GM23338 (cell line): Measurements from ENCODE around the gene CFAP65. TPM values are rescaled to one million over a fixed set of nuclear protein-coding genes. Genes with fewer than 3 reads are reported as not detected.

Experiments used
- ETS1 ChIP-seq: IDR thresholded peaks from 2 replicates; pipeline ENCODE4 v1.6.1; 2016; ENCODE audit warnings: antibody characterized with exemption
- EZH2 ChIP-seq: fragments of 200-600 bp; sonication (generic); IDR thresholded peaks from one replicate; pipeline ENCODE4 v1.8.0; 2017; ENCODE audit warnings: antibody characterized with exemption, mild to moderate bottlenecking, low read depth; ENCODE audit not compliant: unreplicated experiment
- EZH2phosphoT487 ChIP-seq: fragments of 200-600 bp; sonication (generic); IDR thresholded peaks from one replicate; pipeline ENCODE4 v1.8.1; 2018; ENCODE audit warnings: antibody characterized with exemption; ENCODE audit not compliant: unreplicated experiment
- NANOG ChIP-seq: IDR thresholded peaks from 2 replicates; pipeline ENCODE4 v1.6.1; 2016; ENCODE audit warnings: antibody characterized with exemption, borderline replicate concordance
- STAT1 ChIP-seq: IDR thresholded peaks from one replicate; pipeline ENCODE4 v1.6.1; 2016; ENCODE audit warnings: antibody characterized with exemption; ENCODE audit not compliant: unreplicated experiment
- ZNF114 ChIP-seq: fragments of 250-450 bp; sonication (Bioruptor Pico); IDR thresholded peaks from 2 replicates; pipeline ENCODE4 v1.5.0; 2020; ENCODE audit warnings: mild to moderate bottlenecking, moderate library complexity
- ZNF462 ChIP-seq: fragments of 250-450 bp; sonication (Bioruptor Pico); IDR thresholded peaks from 2 replicates; pipeline ENCODE4 v1.5.0; 2020; ENCODE audit warnings: mild to moderate bottlenecking, moderate library complexity
- polyA plus RNA-seq: library from polyadenylated mRNA; unstranded; fragments of >200 nt; fragmentation: Nextera tagmentation; extraction: Ambion mirVana; gene quantifications from 2 replicates; pipeline ENCODE4 v1.2.1, GENCODE V29; 2016
- total RNA-seq: library from RNA; depleted of rRNA; stranded (reverse); fragments of >200 nt; shearing (Covaris generic); gene quantifications from 2 replicates; pipeline ENCODE4 v1.2.3, GENCODE V29; 2014
- TF ChIP-seq, protein P1 (sequence below), 2 experiments: fragments of 200-600 bp in 1 of 2; sonication (generic) in 1 of 2; conservative IDR thresholded peaks; 2 replicates each; pipeline versions ENCODE4 v1.5.1 to v1.6.1; 2016 to 2017; ENCODE audit warnings: antibody characterized with exemption in 2 of 2, low read depth in 2 of 2, mild to moderate bottlenecking in 2 of 2, moderate library complexity in 1 of 2

CFAP65 gene
- total and polyA plus RNA-seq, 2 experiments from 2014 or later, result 0.38 to 0.74 TPM

- no peak for TF ChIP-seq ZNF462 (CRISPR knock-in tag)
- TF ChIP-seq, protein P1, sequence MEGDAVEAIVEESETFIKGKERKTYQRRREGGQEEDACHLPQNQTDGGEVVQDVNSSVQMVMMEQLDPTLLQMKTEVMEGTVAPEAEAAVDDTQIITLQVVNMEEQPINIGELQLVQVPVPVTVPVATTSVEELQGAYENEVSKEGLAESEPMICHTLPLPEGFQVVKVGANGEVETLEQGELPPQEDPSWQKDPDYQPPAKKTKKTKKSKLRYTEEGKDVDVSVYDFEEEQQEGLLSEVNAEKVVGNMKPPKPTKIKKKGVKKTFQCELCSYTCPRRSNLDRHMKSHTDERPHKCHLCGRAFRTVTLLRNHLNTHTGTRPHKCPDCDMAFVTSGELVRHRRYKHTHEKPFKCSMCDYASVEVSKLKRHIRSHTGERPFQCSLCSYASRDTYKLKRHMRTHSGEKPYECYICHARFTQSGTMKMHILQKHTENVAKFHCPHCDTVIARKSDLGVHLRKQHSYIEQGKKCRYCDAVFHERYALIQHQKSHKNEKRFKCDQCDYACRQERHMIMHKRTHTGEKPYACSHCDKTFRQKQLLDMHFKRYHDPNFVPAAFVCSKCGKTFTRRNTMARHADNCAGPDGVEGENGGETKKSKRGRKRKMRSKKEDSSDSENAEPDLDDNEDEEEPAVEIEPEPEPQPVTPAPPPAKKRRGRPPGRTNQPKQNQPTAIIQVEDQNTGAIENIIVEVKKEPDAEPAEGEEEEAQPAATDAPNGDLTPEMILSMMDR (conservative IDR thresholded peaks at IDR 0.05; ENCODE audit: low read depth in 2 of 2), result no peak
- no peak for TF ChIP-seq NANOG
- TF ChIP-seq EZH2, result no peak
- no peak for TF ChIP-seq ETS1
- TF ChIP-seq EZH2phosphoT487, result no peak
- TF ChIP-seq ZNF114 (CRISPR knock-in tag), result no peak
- TF ChIP-seq STAT1, result no peak
Observed at GRCh38 chr2:219010873-219011272, 30.4 kb downstream of the CFAP65 start (continued).
